ENCODE measurements around the gene PLCD4. TPM values are rescaled to one million over a fixed set of nuclear protein-coding genes. Genes with fewer than 3 reads are reported as not detected.
A peak's percentile ranks its signal among the peaks of the same experiment; 100 is the strongest.

PLCD4 gene
- total RNA-seq, 1 donor from 2014 or later, result 1.1 TPM

DNA sequence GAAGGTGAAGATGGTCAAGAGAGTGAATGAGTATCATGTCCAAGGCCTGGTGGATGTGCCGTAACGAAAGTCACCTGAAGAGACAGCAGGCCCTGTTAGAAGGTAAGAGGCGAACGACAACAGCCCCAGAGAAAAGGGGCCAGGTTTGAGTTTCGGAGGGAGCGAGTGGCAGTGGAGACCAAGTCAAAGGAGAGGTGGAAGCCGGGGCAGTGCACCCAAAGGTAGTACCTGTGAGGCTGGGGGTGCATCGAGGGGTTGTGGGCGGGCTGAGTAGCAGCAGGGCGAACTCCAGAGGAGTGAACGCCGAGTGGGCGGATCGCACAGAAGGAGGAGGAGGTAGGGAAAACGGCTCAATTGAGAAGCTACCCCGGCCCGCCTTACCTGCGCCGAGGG lies 39.9 kb upstream of the PLCD4 start:
- Histone ChIP-seq H3K4me3 (peak overlapping the region; percentile 94), H3K27ac (peak overlapping the region; percentile 90), H3K4me1 (peaks cover 40% of the 10 kb centered on the region), H3K36me3 (peaks cover 9% of the 10 kb centered on the region), H3K27me3 (ENCODE audit: low read depth) (no peaks in the 10 kb centered on the region), H3K9me3 (no peaks in the 10 kb centered on the region)
- ATAC-seq (peak; percentile 69 to 73), DNase-seq (no peak)
- TF ChIP-seq, protein P1, sequence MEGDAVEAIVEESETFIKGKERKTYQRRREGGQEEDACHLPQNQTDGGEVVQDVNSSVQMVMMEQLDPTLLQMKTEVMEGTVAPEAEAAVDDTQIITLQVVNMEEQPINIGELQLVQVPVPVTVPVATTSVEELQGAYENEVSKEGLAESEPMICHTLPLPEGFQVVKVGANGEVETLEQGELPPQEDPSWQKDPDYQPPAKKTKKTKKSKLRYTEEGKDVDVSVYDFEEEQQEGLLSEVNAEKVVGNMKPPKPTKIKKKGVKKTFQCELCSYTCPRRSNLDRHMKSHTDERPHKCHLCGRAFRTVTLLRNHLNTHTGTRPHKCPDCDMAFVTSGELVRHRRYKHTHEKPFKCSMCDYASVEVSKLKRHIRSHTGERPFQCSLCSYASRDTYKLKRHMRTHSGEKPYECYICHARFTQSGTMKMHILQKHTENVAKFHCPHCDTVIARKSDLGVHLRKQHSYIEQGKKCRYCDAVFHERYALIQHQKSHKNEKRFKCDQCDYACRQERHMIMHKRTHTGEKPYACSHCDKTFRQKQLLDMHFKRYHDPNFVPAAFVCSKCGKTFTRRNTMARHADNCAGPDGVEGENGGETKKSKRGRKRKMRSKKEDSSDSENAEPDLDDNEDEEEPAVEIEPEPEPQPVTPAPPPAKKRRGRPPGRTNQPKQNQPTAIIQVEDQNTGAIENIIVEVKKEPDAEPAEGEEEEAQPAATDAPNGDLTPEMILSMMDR (IDR thresholded peaks at IDR 0.05), result no peak
- intact Hi-C loops (cut with DNase I), result no loop called here

DNA sequence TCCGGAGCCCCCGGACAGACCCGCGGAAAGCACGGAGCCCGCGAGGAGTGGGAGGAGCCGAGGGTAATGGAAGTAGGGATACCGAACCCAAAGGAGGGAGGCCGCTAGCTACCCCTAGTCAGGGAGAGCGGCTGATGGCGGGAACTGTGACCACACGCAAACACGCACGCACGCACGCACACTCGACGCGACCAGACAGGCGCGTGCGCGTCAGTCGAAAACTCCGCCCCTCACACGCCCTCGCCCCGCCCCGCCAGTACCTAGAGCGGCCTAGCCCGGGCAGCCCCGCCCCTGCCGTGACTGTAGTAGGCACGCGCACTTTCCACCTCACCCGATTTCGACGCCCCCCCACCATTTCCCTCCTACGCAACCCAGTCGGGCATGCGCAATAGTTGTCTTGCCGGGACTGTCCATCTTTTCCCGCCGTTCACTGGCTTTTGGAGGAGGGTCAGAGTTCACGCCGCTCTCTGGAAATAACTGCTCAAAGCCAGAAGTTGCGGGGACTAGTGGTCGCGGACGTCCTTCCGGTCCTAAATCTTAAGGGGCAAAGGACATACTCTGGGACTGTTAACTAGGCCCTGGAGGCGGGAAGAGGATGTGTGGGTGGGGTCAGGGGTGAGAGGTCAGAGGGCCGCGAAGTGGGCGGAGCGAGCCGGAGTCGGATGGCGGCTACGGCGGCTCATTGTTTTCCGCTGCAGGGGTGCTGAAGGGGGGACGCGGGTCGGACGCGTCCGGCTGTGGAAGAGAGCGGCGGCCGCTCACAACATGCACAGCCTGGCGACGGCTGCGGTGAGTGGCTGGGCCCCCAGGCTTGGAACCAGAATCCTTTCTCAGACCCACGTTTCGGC lies 39.3 kb upstream of the PLCD4 start, which contains the start of the genes CNOT9 and USP37:
CNOT9 (plus strand) TSS at position 650 of the 848 bp plus-strand sequence; CDS start at position 766, 116 bp downstream.
USP37 (minus strand) TSS at position 162 of the 848 bp plus-strand sequence. CDS start 9,698 bp downstream, outside the sequence.
- peak within 1 kb of the TSS; percentile 94 for H3K4me3 ChIP-seq
- H3K9me3 ChIP-seq, result no peaks in the 10 kb centered on the region
- H3K27ac ChIP-seq, result peak within 1 kb of the TSS; percentile 90
- DNase-seq, result peak; percentile 100
- peaks cover 14% of the 10 kb centered on the region for H3K36me3 ChIP-seq
- H3K4me1 ChIP-seq, result peaks cover 40% of the 10 kb centered on the region
- intact Hi-C loops (cut with DNase I), result no loop called here
- TF ChIP-seq, protein P1 (IDR thresholded peaks at IDR 0.05), result no peak
- H3K27me3 ChIP-seq (ENCODE audit: low read depth), result no peaks in the 10 kb centered on the region
- ATAC-seq, result peak; percentile 98 to 99

DNA sequence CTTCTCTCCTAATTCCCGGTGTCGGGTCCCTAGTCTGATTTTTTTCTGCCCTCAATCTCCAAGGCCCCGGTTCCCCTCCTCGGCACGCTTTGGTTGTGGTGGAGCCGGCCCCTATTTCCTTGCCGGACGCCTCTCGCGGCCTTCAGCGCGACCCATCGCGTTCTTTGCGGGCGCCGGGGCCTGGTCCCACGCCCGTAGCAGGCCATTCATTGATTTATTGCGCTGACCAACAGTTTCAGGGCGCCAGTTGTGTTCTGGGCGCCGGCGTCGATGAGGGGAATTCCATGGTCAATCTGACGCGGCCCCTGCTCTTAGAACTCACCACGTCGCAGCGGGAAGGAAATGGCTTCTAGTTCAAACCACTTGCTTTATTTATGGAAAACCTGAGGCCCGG lies 38.7 kb upstream of the PLCD4 start:
- intact Hi-C loops (cut with DNase I), result no loop called here
- peak overlapping the region; percentile 90 for H3K27ac ChIP-seq
- peak overlapping the region; percentile 94 for H3K4me3 ChIP-seq
- DNase-seq (peak; percentile 61), ATAC-seq (peak; percentile 45 to 52)
- H3K36me3 ChIP-seq, result peaks cover 20% of the 10 kb centered on the region
- H3K27me3 ChIP-seq (ENCODE audit: low read depth), result no peaks in the 10 kb centered on the region
- H3K9me3 ChIP-seq, result no peaks in the 10 kb centered on the region
- TF ChIP-seq, protein P1 (IDR thresholded peaks at IDR 0.05), result no peak
- peaks cover 40% of the 10 kb centered on the region for H3K4me1 ChIP-seq

DNA sequence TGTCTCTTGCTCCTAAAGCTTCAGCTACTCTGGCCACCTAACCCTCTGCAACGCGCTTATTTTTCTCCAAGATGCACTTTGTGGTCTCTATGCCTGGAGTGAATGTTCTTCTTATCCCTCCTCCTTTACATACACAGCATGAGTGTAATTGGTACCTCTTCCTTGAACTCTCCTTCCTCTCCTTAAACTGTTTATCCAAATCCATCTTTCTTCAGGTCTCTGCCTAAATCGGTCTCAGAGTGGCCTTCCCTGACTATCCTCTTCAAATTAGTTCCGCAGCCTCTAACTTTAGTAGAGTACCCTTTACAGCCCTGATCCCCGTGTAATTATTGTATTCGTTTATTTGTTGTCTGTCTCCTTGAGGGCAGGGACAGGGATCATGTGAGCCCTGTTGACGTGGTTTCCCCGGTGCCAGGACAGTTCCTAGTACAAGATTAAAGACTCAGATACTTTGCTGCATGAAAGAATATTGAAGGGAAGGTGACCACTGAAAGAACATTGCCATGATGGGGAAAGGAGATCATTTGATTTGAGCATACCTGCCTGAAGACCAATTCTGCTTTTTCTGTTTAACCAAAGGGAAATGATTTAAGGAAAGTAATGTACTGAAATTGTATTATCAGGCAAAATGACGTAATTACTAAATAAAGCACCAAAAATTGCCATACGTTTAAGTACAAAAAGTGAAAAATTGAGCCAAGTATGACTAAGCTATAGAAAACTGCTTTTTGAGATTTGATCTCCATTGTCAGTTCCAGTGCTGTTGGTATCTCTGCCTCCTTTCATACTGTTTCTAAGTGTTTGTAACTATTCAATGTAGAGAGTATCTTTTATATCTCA lies 37.8 kb upstream of the PLCD4 start:
- peaks cover 29% of the 10 kb centered on the region for H3K36me3 ChIP-seq
- ATAC-seq (no peak), DNase-seq (no peak)
- peaks cover 40% of the 10 kb centered on the region for H3K4me1 ChIP-seq
- no peaks in the 10 kb centered on the region for H3K27me3 ChIP-seq (ENCODE audit: low read depth)
- intact Hi-C loops (cut with DNase I), result no loop called here
- no peaks in the 10 kb centered on the region for H3K9me3 ChIP-seq
- H3K27ac ChIP-seq, result peak overlapping the region; percentile 90
- H3K4me3 ChIP-seq, result peak overlapping the region; percentile 94
- TF ChIP-seq, protein P1 (IDR thresholded peaks at IDR 0.05), result no peak

DNA sequence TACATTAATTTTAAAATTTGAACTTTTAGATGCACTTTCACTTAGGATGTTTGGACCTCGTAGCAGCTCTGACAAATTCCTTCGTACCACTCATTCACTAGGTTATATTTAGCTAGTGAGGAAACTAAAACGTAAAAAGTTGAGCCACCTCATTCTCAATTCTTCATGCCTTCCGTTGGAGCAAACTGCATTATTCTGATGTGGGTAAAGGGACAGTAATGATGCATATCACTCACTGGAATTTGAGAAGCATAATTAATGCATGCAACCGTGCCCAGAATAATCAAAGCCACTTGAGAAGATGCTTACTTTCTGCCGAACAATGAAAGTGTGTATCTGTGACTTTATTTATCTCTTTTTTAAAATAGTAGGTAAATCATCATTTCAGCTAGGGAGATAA lies 36.8 kb upstream of the PLCD4 start:
- Histone ChIP-seq H3K36me3 (peaks cover 38% of the 10 kb centered on the region), H3K27ac (no peak overlapping the region), H3K4me1 (peaks cover 40% of the 10 kb centered on the region), H3K9me3 (no peaks in the 10 kb centered on the region), H3K27me3 (ENCODE audit: low read depth) (no peaks in the 10 kb centered on the region), H3K4me3 (peak overlapping the region; percentile 94)
- intact Hi-C loops (cut with DNase I), result no loop called here
- no peak for ATAC-seq
- no peak for DNase-seq
- TF ChIP-seq, protein P1 (IDR thresholded peaks at IDR 0.05), result no peak

All from lower lobe of right lung (tissue), 2 donors.